ENCODE measurements around the gene IRAK2.
"Not testable (repeated sequence)": the region's sequence is repeated elsewhere in the genome, so short reads cannot be mapped to it uniquely, and the experiment has no call there.

IRAK2 gene, protein sequence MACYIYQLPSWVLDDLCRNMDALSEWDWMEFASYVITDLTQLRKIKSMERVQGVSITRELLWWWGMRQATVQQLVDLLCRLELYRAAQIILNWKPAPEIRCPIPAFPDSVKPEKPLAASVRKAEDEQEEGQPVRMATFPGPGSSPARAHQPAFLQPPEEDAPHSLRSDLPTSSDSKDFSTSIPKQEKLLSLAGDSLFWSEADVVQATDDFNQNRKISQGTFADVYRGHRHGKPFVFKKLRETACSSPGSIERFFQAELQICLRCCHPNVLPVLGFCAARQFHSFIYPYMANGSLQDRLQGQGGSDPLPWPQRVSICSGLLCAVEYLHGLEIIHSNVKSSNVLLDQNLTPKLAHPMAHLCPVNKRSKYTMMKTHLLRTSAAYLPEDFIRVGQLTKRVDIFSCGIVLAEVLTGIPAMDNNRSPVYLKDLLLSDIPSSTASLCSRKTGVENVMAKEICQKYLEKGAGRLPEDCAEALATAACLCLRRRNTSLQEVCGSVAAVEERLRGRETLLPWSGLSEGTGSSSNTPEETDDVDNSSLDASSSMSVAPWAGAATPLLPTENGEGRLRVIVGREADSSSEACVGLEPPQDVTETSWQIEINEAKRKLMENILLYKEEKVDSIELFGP

DNA sequence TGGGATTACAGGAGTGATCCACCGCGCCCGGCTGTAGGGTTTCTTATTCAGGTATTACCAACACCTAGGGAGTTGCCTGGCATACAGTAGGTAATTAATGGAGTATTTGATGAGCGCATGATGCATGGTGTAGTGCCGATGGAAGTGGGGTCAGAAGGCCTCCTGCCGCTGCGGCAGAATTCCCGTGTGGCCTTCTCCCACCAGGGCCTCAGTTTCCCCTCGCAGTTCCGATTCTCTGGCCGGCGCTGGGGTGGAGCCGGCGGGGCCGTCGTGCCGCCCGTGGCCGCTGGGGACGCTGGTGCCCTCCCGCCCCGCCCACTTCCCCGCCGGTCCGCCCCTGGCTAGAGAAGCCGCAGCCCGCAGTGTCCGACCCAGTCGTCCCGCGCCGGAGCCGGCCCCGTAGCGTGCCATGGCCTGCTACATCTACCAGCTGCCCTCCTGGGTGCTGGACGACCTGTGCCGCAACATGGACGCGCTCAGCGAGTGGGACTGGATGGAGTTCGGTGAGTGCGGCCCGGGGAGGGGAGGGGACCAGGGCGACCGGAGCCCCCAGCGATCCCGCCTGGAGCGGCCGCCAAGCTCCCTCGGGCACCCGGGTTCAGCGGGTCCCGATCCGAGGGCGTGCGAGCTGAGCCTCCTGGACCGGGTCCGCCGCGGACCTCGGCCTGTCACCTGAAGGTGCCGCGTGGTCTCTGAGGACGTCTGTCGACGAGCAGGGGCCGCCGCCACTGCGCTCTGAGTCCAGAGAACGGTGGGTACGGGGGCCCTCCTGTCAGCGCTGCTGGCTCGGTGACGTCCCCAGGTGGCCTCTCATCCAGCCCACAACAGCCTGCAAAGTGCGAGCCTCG is at the start of gene IRAK2:
Gene IRAK2, plus strand, starts transcription at position 374 of the 848 bp plus-strand sequence. Its CDS starts 36 bp downstream, at position 410.
- DNase-seq (ENCODE audit: low read depth in 3 of 3): peak; percentile 21 to 57 (median 42)

- DNase-seq (ENCODE audit: low read depth in 3 of 3): peak; percentile 86 to 94 (median 89)
Measured at GRCh38 chr3:10115326-10116137, 49.2 kb upstream of the IRAK2 start, which contains the start of gene BRK1. Gene BRK1 (plus strand): TSS chr3:10115675. CDS start chr3:10115702, 27 bp downstream.

DNA sequence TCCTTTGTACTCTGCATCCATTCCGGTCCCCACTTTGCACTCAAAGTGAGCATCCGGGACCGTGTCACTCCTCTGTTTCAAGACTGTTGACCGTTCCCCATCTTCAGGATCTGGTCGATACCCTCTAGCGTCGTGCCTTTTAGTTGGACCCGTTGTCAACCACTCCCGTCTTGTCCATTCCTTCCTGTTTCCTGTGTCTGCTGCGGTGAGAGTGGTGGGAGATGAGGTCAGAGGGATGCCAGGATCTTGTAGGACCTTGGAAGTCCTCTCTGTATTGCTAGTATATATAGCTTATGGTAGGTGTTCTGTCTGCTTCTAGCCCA is 48.6 kb upstream of the IRAK2 start:
- no peak for DNase-seq (ENCODE audit: low read depth in 3 of 3)

DNA sequence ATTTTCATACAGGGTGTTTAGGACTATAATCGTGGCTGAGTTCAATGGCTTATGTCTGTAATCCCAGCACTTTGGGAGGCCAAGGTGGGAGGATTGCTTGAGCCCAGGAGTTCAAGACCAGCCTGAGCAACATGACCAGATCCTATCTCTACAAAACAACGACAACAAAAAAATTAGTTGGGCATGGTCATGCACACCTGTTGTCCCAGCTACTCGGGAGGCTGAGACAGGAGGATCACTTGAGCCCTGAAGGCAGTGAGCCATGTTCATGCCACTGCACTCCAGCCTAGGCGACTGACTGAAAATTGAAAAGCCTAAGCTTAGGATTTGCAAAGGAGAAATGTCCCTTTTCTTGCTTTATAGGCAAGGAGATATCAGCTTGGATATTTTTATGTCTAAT is 47.8 kb upstream of the IRAK2 start:
- DNase-seq (ENCODE audit: low read depth in 3 of 3): no peak

DNA sequence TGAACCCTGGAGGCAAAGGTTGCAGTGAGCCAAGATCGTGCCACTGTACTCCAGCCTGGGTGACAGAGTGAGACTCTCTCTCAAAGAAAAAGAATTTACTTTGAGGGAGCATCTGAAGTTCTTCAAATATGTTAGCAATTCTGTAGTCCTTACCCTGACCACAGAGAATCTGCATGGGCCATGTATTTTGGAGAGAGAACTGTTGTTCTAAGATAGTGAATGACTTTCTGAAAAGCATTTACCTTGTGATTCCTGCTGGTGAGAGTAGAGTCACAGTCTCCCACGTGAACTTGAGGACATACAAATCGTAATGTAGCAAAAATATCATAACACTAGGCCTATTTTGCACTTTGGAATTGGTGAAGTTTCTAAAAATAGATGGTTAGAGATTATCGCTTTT is 45.3 kb upstream of the IRAK2 start:
- DNase-seq (ENCODE audit: low read depth in 3 of 3): no peak

DNA sequence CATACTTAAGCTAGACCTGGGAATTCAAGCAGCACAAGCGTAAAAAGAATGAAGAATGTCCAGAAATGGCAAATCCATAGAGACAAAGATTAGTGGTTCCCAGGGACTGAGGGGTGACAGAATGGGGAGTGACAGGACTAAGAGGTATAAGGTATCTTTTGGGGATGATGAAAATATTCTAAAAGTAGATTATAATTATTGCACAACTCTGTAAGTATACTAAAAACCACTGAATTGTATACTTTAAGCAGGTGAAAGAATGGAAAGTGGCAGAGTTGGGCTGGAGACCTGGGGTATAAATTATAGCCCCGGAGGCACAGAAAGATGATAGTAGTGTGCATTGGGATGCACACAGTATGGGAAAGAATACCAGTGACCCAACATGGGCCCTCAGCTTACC is 43.7 kb upstream of the IRAK2 start:
- DNase-seq (ENCODE audit: low read depth in 3 of 3): no peak

DNA sequence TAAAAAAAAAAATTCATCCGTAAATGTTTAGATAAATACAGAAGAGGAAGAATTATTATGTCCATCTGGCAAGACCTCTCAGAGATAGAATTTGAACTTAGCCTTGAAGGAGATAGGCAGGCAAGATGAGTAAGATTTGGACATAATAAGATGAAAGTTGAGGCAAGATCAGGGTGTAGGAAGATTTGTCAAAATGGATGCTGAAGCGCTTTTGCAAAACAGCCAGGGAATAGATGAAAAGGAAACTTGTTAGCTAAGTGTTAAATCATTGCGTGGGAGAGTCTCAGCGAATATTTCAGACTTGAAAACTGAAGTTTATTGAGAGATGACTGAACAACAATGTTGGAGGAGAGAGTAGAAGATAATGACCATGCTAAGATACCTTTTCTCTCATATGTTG is 42.0 kb upstream of the IRAK2 start:
- DNase-seq (ENCODE audit: low read depth in 3 of 3): no peak

GRCh38 chr3:10135872-10136271 is 28.8 kb upstream of the IRAK2 start:
- DNase-seq (ENCODE audit: low read depth in 3 of 3): not testable (repeated sequence)

- DNase-seq (ENCODE audit: low read depth in 3 of 3): no peak
Measured at GRCh38 chr3:10136426-10137005, 28.2 kb upstream of the IRAK2 start.

GRCh38 chr3:10137178-10137577 is 27.5 kb upstream of the IRAK2 start:
- DNase-seq (ENCODE audit: low read depth in 3 of 3): no peak

GRCh38 chr3:10140996-10141546 is 23.6 kb upstream of the IRAK2 start:
- DNase-seq (ENCODE audit: low read depth in 3 of 3): no peak

GRCh38 chr3:10142707-10143560 is 21.8 kb upstream of the IRAK2 start:
- peak in 1 of 3 experiments; percentile 18 for DNase-seq (ENCODE audit: low read depth in 3 of 3)

- no peak for DNase-seq (ENCODE audit: low read depth in 3 of 3)
Measured at GRCh38 chr3:10145685-10146084, 19.0 kb upstream of the IRAK2 start.

GRCh38 chr3:10149226-10149625 is 15.5 kb upstream of the IRAK2 start:
- DNase-seq (ENCODE audit: low read depth in 3 of 3): no peak

GRCh38 chr3:10150987-10151386 is 13.7 kb upstream of the IRAK2 start:
- no peak for DNase-seq (ENCODE audit: low read depth in 3 of 3)

DNA sequence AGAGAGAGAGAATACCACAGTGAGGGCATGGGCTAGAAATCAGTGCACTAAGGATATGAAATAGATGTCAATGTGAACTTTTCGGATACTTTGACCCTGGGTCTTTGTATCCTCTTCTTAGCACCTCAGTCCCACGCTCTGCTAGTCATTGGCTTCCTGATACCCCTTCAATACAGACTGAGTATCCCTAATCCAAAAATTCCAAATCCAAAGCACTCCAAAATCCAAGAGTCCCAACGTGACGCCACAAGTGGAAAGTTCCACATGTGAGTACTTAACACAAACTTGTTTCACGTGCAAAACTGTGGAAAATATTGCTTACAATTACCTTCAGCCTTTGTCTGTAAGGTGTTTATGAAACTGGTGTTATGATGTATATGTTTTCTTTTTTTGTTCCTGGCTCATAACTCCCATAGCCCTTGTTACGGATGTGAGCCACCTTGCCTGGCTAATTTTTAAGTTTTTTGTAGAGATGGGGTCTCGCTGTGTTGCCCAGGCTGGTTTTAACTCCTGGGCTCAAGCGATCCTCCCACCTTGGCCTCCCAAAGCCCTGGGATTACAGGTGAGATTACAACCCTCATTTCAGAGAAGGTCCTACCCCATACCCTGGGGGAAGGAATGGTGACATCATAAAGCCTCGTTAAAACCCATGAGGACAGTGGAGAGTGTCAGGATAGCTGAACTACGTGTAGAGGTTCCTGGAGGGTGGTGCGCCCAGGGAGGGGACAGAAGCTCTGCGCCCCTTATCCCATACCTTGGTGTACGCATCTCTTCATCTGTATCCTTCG is 10.2 kb upstream of the IRAK2 start:
- no peak for DNase-seq (ENCODE audit: low read depth in 3 of 3)

GRCh38 chr3:10155123-10155472 is 9.6 kb upstream of the IRAK2 start:
- DNase-seq (ENCODE audit: low read depth in 3 of 3): no peak

GRCh38 chr3:10155658-10156057 is 9.1 kb upstream of the IRAK2 start:
- no peak for DNase-seq (ENCODE audit: low read depth in 3 of 3)

- DNase-seq (ENCODE audit: low read depth in 3 of 3): no peak
Measured at GRCh38 chr3:10157031-10157430, 7.7 kb upstream of the IRAK2 start.

All from stimulated activated CD4-positive, alpha-beta T cell treated with anti-CD3 and anti-CD28 coated beads, TNF-alpha, amount 100 ng/mL, for 24 hours (primary cell).